Lung (tissue), 12 donors: Measurements from ENCODE around the gene ENO4. TPM values are rescaled to one million over a fixed set of nuclear protein-coding genes. Genes with fewer than 3 reads are reported as not detected.

Experiments used
- ATAC-seq: fragments of 200-7000 bp; cut with Tn5 transposase; one replicate; pipeline ENCODE4 v1.9.1; 2020; ENCODE audit warnings: moderate number of reproducible peaks; ENCODE audit not compliant: insufficient read depth, low FRiP score
- DNase-seq, 3 donors: peaks; one replicate each; pipeline ENCODE4 v3.0.0-alpha.2; 2013 to 2017
- H3K27ac ChIP-seq, 2 donors: one replicate each; pipeline ENCODE4 v1.5.1; 2013; ENCODE audit warnings: mild to moderate bottlenecking in 2 of 2, moderate library complexity in 2 of 2, control low read depth in 1 of 2, inconsistent platforms in 1 of 2, low read depth in 1 of 2, low read length in 1 of 2
- H3K27me3 ChIP-seq, 3 donors: one replicate each; pipeline ENCODE4 v1.5.1; 2013; ENCODE audit warnings: low read length in 2 of 3; ENCODE audit not compliant: control insufficient read depth in 3 of 3, insufficient read depth in 3 of 3
- H3K36me3 ChIP-seq, 4 donors: one replicate each; pipeline ENCODE4 v1.5.1; 2013; ENCODE audit warnings: low read length in 4 of 4, mild to moderate bottlenecking in 1 of 4, moderate library complexity in 1 of 4; ENCODE audit not compliant: control insufficient read depth in 4 of 4, insufficient read depth in 4 of 4
- H3K4me1 ChIP-seq, 5 donors: one replicate each; pipeline ENCODE4 v1.5.1; 2013; ENCODE audit warnings: low read length in 5 of 5, mild to moderate bottlenecking in 2 of 5, moderate library complexity in 1 of 5; ENCODE audit not compliant: control insufficient read depth in 5 of 5, insufficient read depth in 5 of 5
- H3K4me3 ChIP-seq: one replicate; pipeline ENCODE4 v1.5.1; 2013; ENCODE audit warnings: mild to moderate bottlenecking, control low read depth, moderate library complexity
- H3K9ac ChIP-seq, 2 donors: one replicate each; pipeline ENCODE4 v1.5.1; 2013; ENCODE audit warnings: low read length in 2 of 2, control low read depth in 1 of 2; ENCODE audit not compliant: insufficient read depth in 1 of 2
- H3K9me3 ChIP-seq, 4 donors: one replicate each; pipeline ENCODE4 v1.5.1; 2013; ENCODE audit warnings: low read length in 3 of 4, mild to moderate bottlenecking in 1 of 4, moderate library complexity in 1 of 4; ENCODE audit not compliant: control insufficient read depth in 4 of 4, insufficient read depth in 3 of 4
- CTCF ChIP-seq: IDR thresholded peaks from 2 replicates; pipeline ENCODE4 v1.5.1; 2012; ENCODE audit warnings: mild to moderate bottlenecking; ENCODE audit errors: control extremely low read depth, extremely low read depth
- WGBS, 2 donors: extraction: QIAGEN DNeasy Blood & Tissue Kit; methylation state at CpG; one replicate each; pipeline ENCODE4 v1.1.7; 2013; 5-methylcytosine and 5-hydroxymethylcytosine counted together
- polyA plus RNA-seq, 2 donors: library from polyadenylated mRNA; stranded (reverse); fragments of 200-250 nt; gene quantifications; one replicate each; pipeline ENCODE4 v1.2.1, GENCODE V29; 2013
- total RNA-seq, 2 donors: library from RNA; depleted of rRNA in 1 of 2; stranded (reverse); fragments of >200 nt in 1 of 2; gene quantifications; one replicate each; pipeline ENCODE4 v1.2.1, GENCODE V29; 2014 to 2021
- donor health status: control.
- donor health status: control.
- donor health status: Bipolar disorder and iron deficiency.
- donor health status: healthy.
- donor health status: DM: yes; HTN: yes; CAD: no.

Gene ENO4
- total and polyA plus RNA-seq, 4 donors = 0.69 to 4.3 (median 2.0) TPM

GRCh38 chr10:116817178-116817577 lies 32.1 kb upstream of the ENO4 start:
- Histone ChIP-seq H3K27me3 (peaks cover 8 to 11% (median 11%) of the 10 kb centered on the region in 3 donors), H3K4me3 (no peak overlapping the region), H3K4me1 (no peaks in the 10 kb centered on the region), H3K27ac (no peak overlapping the region), H3K9ac (no peak overlapping the region), H3K9me3 (peaks cover 0 to 11% (median 0%) of the 10 kb centered on the region in 4 donors), H3K36me3 (no peaks in the 10 kb centered on the region)
- ATAC-seq (no peak), DNase-seq (no peak)
- TF ChIP-seq CTCF = no peak
- WGBS, 2 donors = 56 to 74% methylated on average over 10 of the region's 10 CpGs

- H3K27ac ChIP-seq = no peak overlapping the region
- TF ChIP-seq CTCF = no peak
- no peak overlapping the region for H3K9ac ChIP-seq
- WGBS, 2 donors = 70 to 80% methylated on average over 8 of the region's 8 CpGs
- H3K4me1 ChIP-seq = no peaks in the 10 kb centered on the region
- DNase-seq = no peak
- peaks cover 3 to 11% (median 11%) of the 10 kb centered on the region in 3 donors for H3K27me3 ChIP-seq
- ATAC-seq = no peak
- peaks cover 0 to 11% (median 0%) of the 10 kb centered on the region in 4 donors for H3K9me3 ChIP-seq
- no peak overlapping the region for H3K4me3 ChIP-seq
- H3K36me3 ChIP-seq = no peaks in the 10 kb centered on the region
These were observed 31.4 kb upstream of the ENO4 start for GRCh38 chr10:116817780-116818343.

GRCh38 chr10:116819999-116820677 lies 29.2 kb upstream of the ENO4 start:
- WGBS, 2 donors = 84 to 86% methylated on average over 6 of the region's 6 CpGs
- Histone ChIP-seq H3K9me3 (peaks cover 0 to 11% (median 0%) of the 10 kb centered on the region in 4 donors), H3K27ac (no peak overlapping the region), H3K4me1 (no peaks in the 10 kb centered on the region), H3K9ac (no peak overlapping the region), H3K36me3 (no peaks in the 10 kb centered on the region), H3K27me3 (peaks cover 3 to 11% (median 11%) of the 10 kb centered on the region in 3 donors), H3K4me3 (no peak overlapping the region)
- no peak for TF ChIP-seq CTCF
- ATAC-seq (no peak), DNase-seq (no peak)
